Urothelium cell line (cell line): ENCODE data around the gene DLGAP1.
A peak's percentile ranks its signal among the peaks of the same experiment; 100 is the strongest.

Experiments
- DNase-seq: peaks from one replicate; pipeline ENCODE4 v3.0.0; 2011; ENCODE audit warnings: low spot score, mixed read lengths
- FAIRE-seq: peaks from 2 replicates; lab custom pipeline; 2011; peaks lifted over from hg19 to GRCh38; lab: Jason Lieb, UNC

Gene DLGAP1

GRCh38 chr18:3966642-3967358, 488.3 kb downstream of the DLGAP1 start:
- DNase-seq (peak; percentile 81), FAIRE-seq (peak; percentile 98)

GRCh38 chr18:3966246-3966641, 488.9 kb downstream of the DLGAP1 start:
- DNase-seq (no peak), FAIRE-seq (peak; percentile 23)

- FAIRE-seq = peak; percentile 46
Observed at GRCh38 chr18:3960977-3961376, 494.1 kb downstream of the DLGAP1 start.

GRCh38 chr18:3960142-3960541, 495.0 kb downstream of the DLGAP1 start:
- no peak for FAIRE-seq
- no peak for DNase-seq

More at GRCh38 chr18:3960977-3961376, 494.1 kb downstream of the DLGAP1 start:
- no peak for DNase-seq

GRCh38 chr18:3952031-3952430, 503.1 kb downstream of the DLGAP1 start:
- no peak for DNase-seq
- no peak for FAIRE-seq

- DNase-seq = no peak
- FAIRE-seq = peak; percentile 79
Observed at GRCh38 chr18:3950668-3951404, 504.3 kb downstream of the DLGAP1 start.

GRCh38 chr18:3948958-3949357, 506.1 kb downstream of the DLGAP1 start:
- no peak for DNase-seq
- no peak for FAIRE-seq

- DNase-seq (no peak), FAIRE-seq (peak; percentile 68)
Observed at GRCh38 chr18:3947383-3947782, 507.7 kb downstream of the DLGAP1 start.

- FAIRE-seq (peak; percentile 77), DNase-seq (no peak)
Observed at GRCh38 chr18:3935305-3935704, 519.8 kb downstream of the DLGAP1 start.

GRCh38 chr18:3932276-3932675, 522.8 kb downstream of the DLGAP1 start:
- DNase-seq (no peak), FAIRE-seq (no peak)

- FAIRE-seq = peak; percentile 81
- no peak for DNase-seq
Observed at GRCh38 chr18:3931542-3932112, 523.5 kb downstream of the DLGAP1 start.

- DNase-seq = no peak
- FAIRE-seq = peak; percentile 37
Observed at GRCh38 chr18:3931013-3931315, 524.1 kb downstream of the DLGAP1 start.

GRCh38 chr18:3930126-3931012, 524.7 kb downstream of the DLGAP1 start:
- FAIRE-seq (peak; percentile 81), DNase-seq (no peak)

- FAIRE-seq = peak; percentile 48
- DNase-seq = no peak
Observed at GRCh38 chr18:3924455-3924854, 530.7 kb downstream of the DLGAP1 start.

GRCh38 chr18:3923750-3924149, 531.4 kb downstream of the DLGAP1 start:
- peak; percentile 88 for FAIRE-seq
- no peak for DNase-seq

- no peak for DNase-seq
- FAIRE-seq = peak; percentile 56
Observed at GRCh38 chr18:3921826-3922225, 533.3 kb downstream of the DLGAP1 start.

GRCh38 chr18:3920832-3921231, 534.3 kb downstream of the DLGAP1 start:
- no peak for FAIRE-seq
- no peak for DNase-seq

GRCh38 chr18:3919396-3920061, 535.6 kb downstream of the DLGAP1 start:
- no peak for DNase-seq
- peak; percentile 94 for FAIRE-seq

GRCh38 chr18:3916082-3916481, 539.0 kb downstream of the DLGAP1 start:
- FAIRE-seq (peak; percentile 13), DNase-seq (no peak)

- no peak for DNase-seq
- FAIRE-seq = no peak
Observed at GRCh38 chr18:3914833-3915610, 540.1 kb downstream of the DLGAP1 start.
